Nephron progenitor cell (in vitro differentiated cells): ENCODE data around the gene GSE1.

Experiments used
- DNase-seq: peaks from one replicate; pipeline ENCODE4 v3.0.0; 2021
- H3K27ac Mint-ChIP-seq: 2 replicates; pipeline ENCODE4 v1.8.0; 2021; ENCODE audit warnings: mild to moderate bottlenecking, moderate library complexity, mixed read lengths
- H3K27me3 Mint-ChIP-seq: 2 replicates; pipeline ENCODE4 v1.8.0; 2021; ENCODE audit warnings: mild to moderate bottlenecking, low read depth, mixed read lengths; ENCODE audit not compliant: poor library complexity
- H3K36me3 Mint-ChIP-seq: 2 replicates; pipeline ENCODE4 v1.8.0; 2021; ENCODE audit warnings: low read depth, mixed read lengths
- H3K4me1 Mint-ChIP-seq: 2 replicates; pipeline ENCODE4 v1.8.0; 2021; ENCODE audit warnings: mixed read lengths
- H3K4me3 Mint-ChIP-seq: 2 replicates; pipeline ENCODE4 v1.8.0; 2021; ENCODE audit warnings: mild to moderate bottlenecking, moderate library complexity, mixed read lengths
- H3K9me3 Mint-ChIP-seq: 2 replicates; pipeline ENCODE4 v1.8.0; 2021; ENCODE audit warnings: mild to moderate bottlenecking, moderate library complexity, mixed read lengths
- TF ChIP-seq, protein P1 (sequence below): fragments of 200-600 bp; sonication (generic); IDR thresholded peaks from 2 replicates; pipeline ENCODE4 v1.5.0; 2021; ENCODE audit warnings: antibody characterized with exemption

The GSE1 gene

DNA sequence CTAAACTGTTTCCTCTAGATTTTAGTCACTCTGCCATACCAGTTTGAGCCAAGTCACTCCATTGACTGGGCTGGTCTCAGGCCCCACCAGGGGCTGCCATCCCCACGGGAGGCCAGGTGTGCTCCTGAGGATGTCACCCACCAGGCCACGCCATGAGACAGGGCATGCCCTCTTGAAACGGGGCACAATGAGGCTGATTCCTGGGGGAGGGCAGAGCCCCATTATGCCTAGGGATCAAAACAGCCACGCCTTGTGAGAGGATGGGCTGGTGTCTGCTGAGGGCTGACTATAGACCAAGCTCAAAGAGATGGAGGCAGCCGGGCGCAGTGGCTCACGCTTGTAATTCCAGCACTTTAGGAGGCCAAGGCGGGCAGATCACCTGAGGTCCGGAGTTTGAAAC lies 54.1 kb downstream of the GSE1 start:
- no peak overlapping the region for H3K4me3 Mint-ChIP-seq
- no peak overlapping the region for H3K27ac Mint-ChIP-seq
- TF ChIP-seq, protein P1, sequence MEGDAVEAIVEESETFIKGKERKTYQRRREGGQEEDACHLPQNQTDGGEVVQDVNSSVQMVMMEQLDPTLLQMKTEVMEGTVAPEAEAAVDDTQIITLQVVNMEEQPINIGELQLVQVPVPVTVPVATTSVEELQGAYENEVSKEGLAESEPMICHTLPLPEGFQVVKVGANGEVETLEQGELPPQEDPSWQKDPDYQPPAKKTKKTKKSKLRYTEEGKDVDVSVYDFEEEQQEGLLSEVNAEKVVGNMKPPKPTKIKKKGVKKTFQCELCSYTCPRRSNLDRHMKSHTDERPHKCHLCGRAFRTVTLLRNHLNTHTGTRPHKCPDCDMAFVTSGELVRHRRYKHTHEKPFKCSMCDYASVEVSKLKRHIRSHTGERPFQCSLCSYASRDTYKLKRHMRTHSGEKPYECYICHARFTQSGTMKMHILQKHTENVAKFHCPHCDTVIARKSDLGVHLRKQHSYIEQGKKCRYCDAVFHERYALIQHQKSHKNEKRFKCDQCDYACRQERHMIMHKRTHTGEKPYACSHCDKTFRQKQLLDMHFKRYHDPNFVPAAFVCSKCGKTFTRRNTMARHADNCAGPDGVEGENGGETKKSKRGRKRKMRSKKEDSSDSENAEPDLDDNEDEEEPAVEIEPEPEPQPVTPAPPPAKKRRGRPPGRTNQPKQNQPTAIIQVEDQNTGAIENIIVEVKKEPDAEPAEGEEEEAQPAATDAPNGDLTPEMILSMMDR = no peak
- H3K27me3 Mint-ChIP-seq = no peaks in the 10 kb centered on the region
- no peak for DNase-seq
- no peaks in the 10 kb centered on the region for H3K9me3 Mint-ChIP-seq
- H3K36me3 Mint-ChIP-seq = peaks cover 79% of the 10 kb centered on the region
- H3K4me1 Mint-ChIP-seq = peaks cover 19% of the 10 kb centered on the region

GRCh38 chr16:85667841-85668413 lies 54.8 kb downstream of the GSE1 start:
- H3K36me3 Mint-ChIP-seq = peaks cover 77% of the 10 kb centered on the region
- TF ChIP-seq, protein P1 = no peak

GRCh38 chr16:85668676-85669424 lies 55.7 kb downstream of the GSE1 start:
- H3K9me3 Mint-ChIP-seq = no peaks in the 10 kb centered on the region
- no peaks in the 10 kb centered on the region for H3K27me3 Mint-ChIP-seq
- TF ChIP-seq, protein P1 = no peak
- H3K36me3 Mint-ChIP-seq = peaks cover 76% of the 10 kb centered on the region
- H3K27ac Mint-ChIP-seq = no peak overlapping the region
- DNase-seq = no peak
- H3K4me3 Mint-ChIP-seq = no peak overlapping the region
- H3K4me1 Mint-ChIP-seq = peaks cover 14% of the 10 kb centered on the region

More at GRCh38 chr16:85667841-85668413, 54.8 kb downstream of the GSE1 start:
- Mint-ChIP-seq H3K4me3 (no peak overlapping the region), H3K27me3 (no peaks in the 10 kb centered on the region), H3K4me1 (peaks cover 16% of the 10 kb centered on the region), H3K27ac (no peak overlapping the region), H3K9me3 (no peaks in the 10 kb centered on the region)
- no peak for DNase-seq

GRCh38 chr16:85670840-85671239 lies 57.7 kb downstream of the GSE1 start:
- Mint-ChIP-seq H3K9me3 (no peaks in the 10 kb centered on the region), H3K4me3 (no peak overlapping the region), H3K36me3 (peaks cover 78% of the 10 kb centered on the region), H3K27me3 (no peaks in the 10 kb centered on the region), H3K27ac (peak overlapping the region; percentile 87), H3K4me1 (peaks cover 14% of the 10 kb centered on the region)
- no peak for DNase-seq
- TF ChIP-seq, protein P1 = no peak

GRCh38 chr16:85673529-85674417 lies 60.7 kb downstream of the GSE1 start:
- no peak for DNase-seq
- peak overlapping the region; percentile 16 for H3K27ac Mint-ChIP-seq
- TF ChIP-seq, protein P1 = no peak
- no peak overlapping the region for H3K4me3 Mint-ChIP-seq
- peaks cover 60% of the 10 kb centered on the region for H3K36me3 Mint-ChIP-seq
- H3K9me3 Mint-ChIP-seq = no peaks in the 10 kb centered on the region
- H3K4me1 Mint-ChIP-seq = peaks cover 14% of the 10 kb centered on the region
- no peaks in the 10 kb centered on the region for H3K27me3 Mint-ChIP-seq
